Activated CD8-positive, alpha-beta T cell treated with anti-CD3 and anti-CD28 coated beads for 36 hours (primary cell): Measurements from ENCODE around the gene LYRM4. TPM values are rescaled to one million over a fixed set of nuclear protein-coding genes. Genes with fewer than 3 reads are reported as not detected.

Experiments used
- ATAC-seq: fragments of 200-7000 bp; cut with Tn5 transposase; one replicate; pipeline ENCODE4 v1.10.0; 2021; ENCODE audit warnings: mild to moderate bottlenecking, moderate library complexity
- CTCF ChIA-PET: fragments of 350-600 bp; sonication (Branson Sonifier 250); formaldehyde crosslinking; loops from one replicate; lab custom pipeline; 2021; ENCODE audit warnings: antibody characterized with exemption; lab: Charles Lee
- POLR2A ChIA-PET: fragments of 350-600 bp; sonication (Branson Sonifier 250); formaldehyde crosslinking; loops from one replicate; lab custom pipeline; 2021; ENCODE audit warnings: antibody characterized with exemption; lab: Charles Lee
- DNase-seq: peaks from one replicate; pipeline ENCODE4 v3.0.0-alpha.2; 2020
- H3K27ac Mint-ChIP-seq: one replicate; pipeline ENCODE4 v1.8.0; 2021; ENCODE audit warnings: mild to moderate bottlenecking, mixed read lengths
- H3K27me3 Mint-ChIP-seq: one replicate; pipeline ENCODE4 v1.8.0; 2021; ENCODE audit warnings: mixed read lengths
- H3K36me3 Mint-ChIP-seq: one replicate; pipeline ENCODE4 v1.8.0; 2021; ENCODE audit warnings: low read depth, mixed read lengths
- H3K4me1 Mint-ChIP-seq: one replicate; pipeline ENCODE4 v1.8.0; 2021; ENCODE audit warnings: low read depth, mixed read lengths
- H3K4me3 Mint-ChIP-seq: one replicate; pipeline ENCODE4 v1.8.0; 2021; ENCODE audit warnings: mild to moderate bottlenecking, moderate library complexity, mixed read lengths
- H3K9me3 Mint-ChIP-seq: one replicate; pipeline ENCODE4 v1.8.0; 2021; ENCODE audit warnings: mixed read lengths
- intact Hi-C: fragments of 100-400 bp; cut with micrococcal nuclease; formaldehyde crosslinking; loops from one replicate; pipeline ENCODE4 v1.10.0; 2022
- total RNA-seq, 2 experiments: library from RNA; stranded (reverse); gene quantifications; one replicate each; pipeline ENCODE4 v1.2.3, GENCODE V29; 2021
- TF ChIP-seq, protein P1 (sequence below): fragments of 200-600 bp; IDR thresholded peaks from one replicate; pipeline ENCODE4 v1.8.0; 2022; ENCODE audit warnings: antibody characterized with exemption, mild to moderate bottlenecking

The LYRM4 gene
- total RNA-seq, 2 experiments from 2014 or later, result 43.5 to 50.6 TPM

DNA sequence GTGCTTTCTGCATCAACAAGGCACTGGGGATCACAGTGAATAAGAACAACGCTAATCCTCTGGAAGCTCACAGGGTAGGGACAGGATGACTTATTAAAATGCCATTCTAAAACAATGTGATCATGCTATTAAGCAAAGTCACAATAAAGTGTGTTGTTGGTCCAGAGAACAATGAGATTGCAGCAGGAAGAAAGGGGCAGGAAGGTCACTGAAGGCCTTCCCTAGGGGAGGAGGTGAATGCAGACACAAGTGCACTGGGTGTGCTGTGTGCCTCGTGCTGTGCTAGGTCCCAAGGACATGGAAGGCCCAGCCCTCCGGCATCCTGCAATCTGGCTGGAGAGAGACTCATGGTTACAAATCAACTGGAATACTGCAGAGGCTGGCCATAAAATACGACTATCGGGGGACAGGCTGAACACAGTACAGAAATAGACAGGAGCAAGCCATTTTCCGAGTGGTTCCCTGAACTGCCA is 55.7 kb downstream of the LYRM4 start:
- ATAC-seq, result no peak
- peaks cover 13% of the 10 kb centered on the region for H3K36me3 Mint-ChIP-seq
- ChIA-PET POLR2A (no interaction called here), CTCF (interaction anchor here (1.0 to 1.2 kb wide), 2 partner anchors 30 to 36 kb away, joined by 3 read pairs; no protein-coding TSS in a partner anchor)
- no peak overlapping the region for H3K27ac Mint-ChIP-seq
- no peak overlapping the region for H3K4me3 Mint-ChIP-seq
- intact Hi-C loops, result loop anchor here (10.0 kb wide), 1 partner anchor 180 kb away; no protein-coding TSS in a partner anchor
- TF ChIP-seq, protein P1, sequence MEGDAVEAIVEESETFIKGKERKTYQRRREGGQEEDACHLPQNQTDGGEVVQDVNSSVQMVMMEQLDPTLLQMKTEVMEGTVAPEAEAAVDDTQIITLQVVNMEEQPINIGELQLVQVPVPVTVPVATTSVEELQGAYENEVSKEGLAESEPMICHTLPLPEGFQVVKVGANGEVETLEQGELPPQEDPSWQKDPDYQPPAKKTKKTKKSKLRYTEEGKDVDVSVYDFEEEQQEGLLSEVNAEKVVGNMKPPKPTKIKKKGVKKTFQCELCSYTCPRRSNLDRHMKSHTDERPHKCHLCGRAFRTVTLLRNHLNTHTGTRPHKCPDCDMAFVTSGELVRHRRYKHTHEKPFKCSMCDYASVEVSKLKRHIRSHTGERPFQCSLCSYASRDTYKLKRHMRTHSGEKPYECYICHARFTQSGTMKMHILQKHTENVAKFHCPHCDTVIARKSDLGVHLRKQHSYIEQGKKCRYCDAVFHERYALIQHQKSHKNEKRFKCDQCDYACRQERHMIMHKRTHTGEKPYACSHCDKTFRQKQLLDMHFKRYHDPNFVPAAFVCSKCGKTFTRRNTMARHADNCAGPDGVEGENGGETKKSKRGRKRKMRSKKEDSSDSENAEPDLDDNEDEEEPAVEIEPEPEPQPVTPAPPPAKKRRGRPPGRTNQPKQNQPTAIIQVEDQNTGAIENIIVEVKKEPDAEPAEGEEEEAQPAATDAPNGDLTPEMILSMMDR, result no peak
- H3K27me3 Mint-ChIP-seq, result no peaks in the 10 kb centered on the region
- H3K4me1 Mint-ChIP-seq, result no peaks in the 10 kb centered on the region
- no peaks in the 10 kb centered on the region for H3K9me3 Mint-ChIP-seq
- DNase-seq, result no peak

DNA sequence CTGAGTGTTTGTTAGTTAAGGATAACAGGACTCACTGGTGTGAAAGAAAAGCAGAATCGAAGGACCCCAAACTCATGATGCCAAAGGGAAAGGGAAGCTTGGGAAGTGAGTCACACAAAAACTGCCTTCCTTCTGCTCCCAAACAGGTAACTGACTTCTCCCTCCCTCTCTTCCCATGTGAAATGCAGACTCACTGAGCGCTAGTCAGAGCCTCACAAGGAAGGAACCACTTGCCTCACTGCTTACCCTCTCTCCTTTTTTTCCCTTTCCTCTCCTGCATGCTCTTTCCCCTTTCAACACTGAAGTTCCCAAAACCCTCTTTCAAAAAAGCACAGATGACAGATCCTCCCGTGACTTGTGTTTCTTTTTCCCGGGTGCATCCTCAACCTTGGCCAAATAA is 56.4 kb downstream of the LYRM4 start:
- Mint-ChIP-seq H3K4me1 (peaks cover 3% of the 10 kb centered on the region), H3K27me3 (no peaks in the 10 kb centered on the region), H3K27ac (no peak overlapping the region), H3K4me3 (no peak overlapping the region), H3K9me3 (no peaks in the 10 kb centered on the region), H3K36me3 (peaks cover 13% of the 10 kb centered on the region)
- CTCF ChIA-PET, result interaction anchor here (1.2 kb wide), 1 partner anchor 36 kb away, joined by 3 read pairs; no protein-coding TSS in a partner anchor
- POLR2A ChIA-PET, result no interaction called here
- intact Hi-C loops, result loop anchor here (10.0 kb wide), 1 partner anchor 180 kb away; no protein-coding TSS in a partner anchor
- TF ChIP-seq, protein P1, result no peak
- DNase-seq (no peak), ATAC-seq (no peak)

DNA sequence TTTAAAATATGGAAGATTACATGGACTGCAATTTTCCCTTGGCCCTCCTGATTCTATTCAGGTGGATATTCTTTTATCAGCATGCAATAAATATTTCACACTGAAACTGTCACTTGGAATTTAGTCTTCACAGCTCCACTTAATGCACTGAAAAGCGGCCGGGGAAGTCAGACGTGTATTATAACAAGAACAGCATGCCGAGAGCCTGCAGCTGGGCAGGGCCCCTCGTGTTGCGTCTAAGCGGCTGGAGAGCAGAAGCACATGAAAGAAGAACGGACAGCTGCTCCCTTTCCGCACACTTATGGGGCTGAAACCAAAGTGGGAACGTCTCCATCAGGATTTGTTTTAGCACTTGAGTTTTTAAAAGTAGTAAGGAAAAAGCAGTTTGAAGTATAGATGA is 57.2 kb downstream of the LYRM4 start:
- Mint-ChIP-seq H3K36me3 (peaks cover 13% of the 10 kb centered on the region), H3K9me3 (no peaks in the 10 kb centered on the region), H3K4me3 (no peak overlapping the region), H3K4me1 (peaks cover 5% of the 10 kb centered on the region), H3K27me3 (no peaks in the 10 kb centered on the region), H3K27ac (no peak overlapping the region)
- intact Hi-C loops, result loop anchor here (10.0 kb wide), 1 partner anchor 181 kb away; no protein-coding TSS in a partner anchor
- ATAC-seq, result no peak
- ChIA-PET CTCF (interaction anchor here (1.4 kb wide), 1 partner anchor 11 kb away, joined by 3 read pairs; no protein-coding TSS in a partner anchor), POLR2A (no interaction called here)
- TF ChIP-seq, protein P1, result no peak
- DNase-seq, result no peak

DNA sequence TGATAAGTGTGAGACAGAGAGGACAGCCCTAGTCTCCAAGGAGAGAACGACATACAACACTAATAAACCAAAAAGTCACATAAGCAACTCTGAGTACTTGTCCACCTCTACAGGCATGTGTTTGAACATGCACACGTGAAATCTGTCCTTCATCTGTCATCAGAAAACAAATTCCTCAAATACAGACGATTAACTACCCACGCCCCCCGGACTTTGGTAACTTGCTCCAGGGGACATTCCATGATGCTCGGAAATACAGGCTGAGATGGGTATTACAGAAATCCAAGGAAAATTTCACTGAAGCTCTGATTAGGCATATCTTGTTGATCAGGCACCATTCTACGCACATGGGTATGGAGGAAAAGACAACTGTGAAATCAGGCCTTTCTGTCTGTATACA is 57.8 kb downstream of the LYRM4 start:
- intact Hi-C loops, result loop anchor here (10.0 kb wide), 1 partner anchor 182 kb away; no protein-coding TSS in a partner anchor
- DNase-seq (no peak), ATAC-seq (no peak)
- H3K27ac Mint-ChIP-seq, result no peak overlapping the region
- H3K9me3 Mint-ChIP-seq, result no peaks in the 10 kb centered on the region
- H3K27me3 Mint-ChIP-seq, result no peaks in the 10 kb centered on the region
- POLR2A ChIA-PET, result no interaction called here
- CTCF ChIA-PET, result interaction anchor here (1.4 kb wide), 1 partner anchor 11 kb away, joined by 3 read pairs; no protein-coding TSS in a partner anchor
- H3K4me3 Mint-ChIP-seq, result no peak overlapping the region
- TF ChIP-seq, protein P1, result no peak
- peaks cover 7% of the 10 kb centered on the region for H3K36me3 Mint-ChIP-seq
- peaks cover 5% of the 10 kb centered on the region for H3K4me1 Mint-ChIP-seq

DNA sequence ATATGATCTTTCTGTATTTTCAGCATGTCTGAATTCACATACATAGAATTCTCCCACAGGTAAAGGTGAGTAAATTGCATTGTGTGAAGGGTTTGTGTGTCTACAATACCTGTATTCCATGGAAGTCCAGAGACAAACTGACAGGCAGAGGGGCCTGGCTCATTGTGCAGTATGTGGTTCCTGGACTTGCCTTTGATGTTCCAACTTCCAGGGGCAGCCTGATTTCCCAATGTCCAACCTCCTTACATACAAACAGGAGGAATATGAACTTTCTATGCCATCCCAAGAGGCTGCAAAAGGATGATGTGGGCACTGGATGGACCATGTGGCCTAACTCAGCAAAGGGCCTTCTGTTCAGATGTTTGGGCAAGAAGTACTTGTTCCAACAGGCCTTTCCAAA is 58.5 kb downstream of the LYRM4 start:
- Mint-ChIP-seq H3K27me3 (no peaks in the 10 kb centered on the region), H3K27ac (no peak overlapping the region), H3K9me3 (no peaks in the 10 kb centered on the region), H3K36me3 (peaks cover 2% of the 10 kb centered on the region), H3K4me3 (no peak overlapping the region), H3K4me1 (peaks cover 5% of the 10 kb centered on the region)
- CTCF ChIA-PET, result no interaction called here
- TF ChIP-seq, protein P1, result no peak
- no peak for ATAC-seq
- intact Hi-C loops, result loop anchor here (10.0 kb wide), 1 partner anchor 183 kb away; no protein-coding TSS in a partner anchor
- POLR2A ChIA-PET, result no interaction called here
- no peak for DNase-seq
